Measurements from ENCODE around the gene ZSWIM6.
A peak's percentile ranks its signal among the peaks of the same experiment; 100 is the strongest.

The ZSWIM6 gene

GRCh38 chr5:61440596-61440995 is 108.5 kb downstream of the ZSWIM6 start:
- no peak for TF ChIP-seq CTCF (IDR thresholded peaks at IDR 0.05; ENCODE audit: insufficient read depth, low read length, missing control alignments)
- ChIA-PET CTCF (interaction anchor here (0.7 kb wide), 1 partner anchor 217 kb away, joined by 3 read pairs; no protein-coding TSS in a partner anchor), POLR2A (no interaction called here)
- no peak for DNase-seq (ENCODE audit: low read depth, low spot score)
- no peak overlapping the region for H3K4me3 ChIP-seq (ENCODE audit: low read depth, low read length)

GRCh38 chr5:61441742-61442141 is 109.7 kb downstream of the ZSWIM6 start:
- H3K4me3 ChIP-seq (ENCODE audit: low read depth, low read length): no peak overlapping the region
- CTCF ChIA-PET: no interaction called here
- DNase-seq (ENCODE audit: low read depth, low spot score): no peak
- POLR2A ChIA-PET: no interaction called here
- no peak for TF ChIP-seq CTCF (IDR thresholded peaks at IDR 0.05; ENCODE audit: insufficient read depth, low read length, missing control alignments)

- POLR2A ChIA-PET: no interaction called here
- H3K4me3 ChIP-seq (ENCODE audit: low read depth, low read length): no peak overlapping the region
- no peak for DNase-seq (ENCODE audit: low read depth, low spot score)
- TF ChIP-seq CTCF (IDR thresholded peaks at IDR 0.05; ENCODE audit: insufficient read depth, low read length, missing control alignments): no peak
- CTCF ChIA-PET: no interaction called here
These were observed 115.9 kb downstream of the ZSWIM6 start for GRCh38 chr5:61447780-61448495.

- POLR2A ChIA-PET: interaction anchor here (1.5 kb wide), 1 partner anchor 118 kb away, joined by 10 read pairs; the partner anchor contains the start of gene ZSWIM6
- no peak overlapping the region; the same call in 1 of the 2 replicates for H3K4me3 ChIP-seq (ENCODE audit: low read depth, low read length)
- no peak for TF ChIP-seq CTCF (IDR thresholded peaks at IDR 0.05; ENCODE audit: insufficient read depth, low read length, missing control alignments)
- CTCF ChIA-PET: interaction anchor here (0.8 to 1.3 kb wide), 3 partner anchors 18 to 395 kb away, joined by 3 to 6 read pairs (median 3); no protein-coding TSS in a partner anchor
- peak; percentile 81 for DNase-seq (ENCODE audit: low read depth, low spot score)
These were observed 117.9 kb downstream of the ZSWIM6 start for GRCh38 chr5:61449804-61450492.

GRCh38 chr5:61450493-61451279 is 118.6 kb downstream of the ZSWIM6 start:
- ChIA-PET CTCF (interaction anchor here (0.8 to 2.0 kb wide), 5 partner anchors 13 to 396 kb away, joined by 3 to 10 read pairs (median 3); no protein-coding TSS in a partner anchor), POLR2A (interaction anchor here (1.0 to 1.5 kb wide), 3 partner anchors 12 to 119 kb away, joined by 6 to 10 read pairs (median 6); partner anchors contain the start of gene ZSWIM6)
- peak; percentile 38 for DNase-seq (ENCODE audit: low read depth, low spot score)
- TF ChIP-seq CTCF (IDR thresholded peaks at IDR 0.05; ENCODE audit: insufficient read depth, low read length, missing control alignments): no peak
- H3K4me3 ChIP-seq (ENCODE audit: low read depth, low read length): no peak overlapping the region

Measured in AG04449 (cell line).